ENCODE data around the gene NOTCH2.
"Not testable (repeated sequence)": the region's sequence is repeated elsewhere in the genome, so short reads cannot be mapped to it uniquely, and the experiment has no call there.

Gene NOTCH2

DNA sequence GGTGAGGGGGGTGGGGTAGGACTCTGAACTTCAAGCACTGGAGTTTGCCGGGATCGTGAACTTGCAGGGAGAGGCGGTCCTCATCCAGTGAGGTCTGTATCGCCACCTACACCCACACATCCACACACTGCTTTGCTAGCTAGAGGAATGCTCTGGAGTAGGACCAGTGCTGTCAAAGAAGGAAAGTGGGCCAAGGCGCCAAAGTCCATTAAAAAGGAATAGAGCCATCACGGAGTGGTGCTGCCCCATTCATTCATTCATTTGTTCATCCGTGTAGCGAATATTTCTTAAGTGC, 405 bp upstream of the NOTCH2 start:
- not testable (repeated sequence) for H3K4me3 ChIP-seq (ENCODE audit: low read depth, low read length)

DNA sequence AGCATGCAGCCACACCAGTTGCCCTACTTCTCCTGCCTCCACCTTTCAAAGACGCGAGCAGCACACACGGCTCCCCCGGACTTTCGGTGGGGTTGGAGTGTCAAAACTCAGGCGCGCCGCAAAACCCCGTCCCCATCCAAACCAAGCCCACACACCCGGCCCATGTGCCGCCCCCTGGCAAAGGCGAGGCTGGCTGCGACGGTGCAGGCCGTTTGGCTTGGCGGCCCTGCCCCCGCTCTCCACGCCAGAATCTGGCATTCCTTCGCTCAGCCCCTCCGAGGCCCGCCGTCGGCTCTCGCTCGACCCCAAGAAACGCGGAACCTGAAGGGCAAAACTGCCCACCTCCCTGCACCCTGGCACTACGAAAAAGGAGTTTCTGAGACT, 787 bp downstream of the NOTCH2 start:
- H3K4me3 ChIP-seq (ENCODE audit: low read depth, low read length), result peak overlapping the region; percentile 52

GRCh38 chr1:120048208-120048607, 21.3 kb downstream of the NOTCH2 start:
- H3K4me3 ChIP-seq (ENCODE audit: low read depth, low read length), result not testable (repeated sequence)

GRCh38 chr1:120041771-120042170, 27.7 kb downstream of the NOTCH2 start:
- not testable (repeated sequence) for H3K4me3 ChIP-seq (ENCODE audit: low read depth, low read length)

DNA sequence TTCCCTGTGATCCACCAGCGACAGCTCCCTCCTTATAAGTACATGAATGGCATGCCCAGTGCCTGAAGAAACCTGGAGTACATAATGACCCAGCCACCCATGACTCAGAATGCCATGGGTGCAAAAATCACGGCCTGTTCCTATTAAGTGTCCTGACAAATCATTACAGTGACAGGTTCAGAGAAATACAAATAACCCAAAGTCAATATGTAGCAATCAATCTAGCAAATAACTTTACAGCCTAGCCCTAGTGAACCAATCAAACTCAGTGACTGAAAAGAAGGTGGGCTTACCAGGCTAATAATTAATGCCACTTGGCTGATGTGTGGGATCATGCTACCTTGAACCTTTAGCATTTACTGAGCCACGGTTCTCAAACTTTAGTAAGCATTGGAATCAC, 37.2 kb downstream of the NOTCH2 start:
- not testable (repeated sequence) for H3K4me3 ChIP-seq (ENCODE audit: low read depth, low read length)

- H3K4me3 ChIP-seq (ENCODE audit: low read depth, low read length), result not testable (repeated sequence)
These were observed 45.7 kb downstream of the NOTCH2 start for GRCh38 chr1:120023791-120024190.

DNA sequence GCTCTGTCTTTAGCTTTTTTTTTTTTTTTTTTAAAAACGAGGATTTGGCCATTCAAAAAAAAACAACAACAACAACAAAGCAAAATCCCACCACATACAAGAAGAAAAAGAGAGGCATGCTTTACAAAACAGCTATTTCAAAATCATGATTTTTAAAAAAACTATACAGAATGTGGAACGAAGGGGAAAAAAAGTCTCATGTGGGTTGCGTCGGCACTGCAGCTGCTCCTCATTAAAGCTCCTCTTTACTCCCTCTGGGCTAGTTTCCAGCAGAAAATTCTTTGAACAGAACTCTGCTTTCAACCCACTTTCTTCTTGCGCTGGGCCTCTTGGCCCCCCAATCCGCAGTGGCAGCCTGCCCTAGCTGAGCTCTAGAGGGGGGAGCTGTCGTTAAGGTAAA, 54.5 kb downstream of the NOTCH2 start:
- not testable (repeated sequence) for H3K4me3 ChIP-seq (ENCODE audit: low read depth, low read length)

- H3K4me3 ChIP-seq (ENCODE audit: low read depth, low read length), result not testable (repeated sequence)
These were observed 61.1 kb downstream of the NOTCH2 start for GRCh38 chr1:120008320-120008719.

GRCh38 chr1:120007850-120008249, 61.6 kb downstream of the NOTCH2 start:
- not testable (repeated sequence) for H3K4me3 ChIP-seq (ENCODE audit: low read depth, low read length)

GRCh38 chr1:120001035-120001434, 68.4 kb downstream of the NOTCH2 start:
- H3K4me3 ChIP-seq (ENCODE audit: low read depth, low read length), result not testable (repeated sequence)

DNA sequence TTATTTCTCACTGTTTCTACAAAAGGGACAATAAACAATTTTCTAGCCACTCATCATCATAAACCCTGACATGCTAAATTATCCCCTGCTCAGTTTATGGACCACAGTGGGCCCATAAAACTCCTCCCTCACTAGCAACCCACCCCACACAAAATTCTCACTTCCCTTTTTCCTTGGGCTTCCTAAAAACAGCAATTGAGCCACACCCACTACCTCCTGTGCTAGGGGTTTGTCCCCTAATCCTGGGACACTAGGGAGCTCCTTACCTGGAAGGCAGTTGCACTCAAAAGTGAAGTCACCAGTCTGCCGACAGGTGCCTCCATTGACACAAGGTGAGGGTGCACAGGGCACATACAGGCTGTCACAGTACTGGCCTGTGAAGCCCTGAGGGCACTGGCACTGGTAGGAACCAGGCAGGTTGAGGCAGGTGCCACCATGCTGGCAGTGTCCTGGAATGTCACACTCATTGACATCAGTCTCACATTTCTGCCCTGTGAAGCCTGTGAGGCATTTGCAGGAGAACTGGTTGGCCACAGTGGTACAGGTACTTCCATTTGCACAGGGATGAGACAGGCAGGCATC, 72.6 kb downstream of the NOTCH2 start:
- not testable (repeated sequence) for H3K4me3 ChIP-seq (ENCODE audit: low read depth, low read length)

- not testable (repeated sequence) for H3K4me3 ChIP-seq (ENCODE audit: low read depth, low read length)
These were observed 73.5 kb downstream of the NOTCH2 start for GRCh38 chr1:119995975-119996374.

GRCh38 chr1:119988306-119989062, 81.0 kb downstream of the NOTCH2 start:
- H3K4me3 ChIP-seq (ENCODE audit: low read depth, low read length), result no peak overlapping the region
- TF ChIP-seq CTCF (IDR thresholded peaks at IDR 0.05; ENCODE audit: borderline replicate concordance, insufficient read depth, low read depth, low read length), result no peak

- no peak overlapping the region for H3K4me3 ChIP-seq (ENCODE audit: low read depth, low read length)
- no peak for TF ChIP-seq CTCF (IDR thresholded peaks at IDR 0.05; ENCODE audit: borderline replicate concordance, insufficient read depth, low read depth, low read length)
These were observed 81.8 kb downstream of the NOTCH2 start for GRCh38 chr1:119987686-119988085.

Data from GM12875 (cell line).